Measurements from ENCODE around the gene CCDC187.

The CCDC187 gene

GRCh38 chr9:136225366-136225747 is 78.5 kb downstream of the CCDC187 start:
- no peak for DNase-seq (ENCODE audit: low spot score)

GRCh38 chr9:136223871-136224640 is 79.8 kb downstream of the CCDC187 start:
- DNase-seq (ENCODE audit: low spot score), result no peak

- no peak for DNase-seq (ENCODE audit: low spot score)
Observed at GRCh38 chr9:136222906-136223285, 81.0 kb downstream of the CCDC187 start.

DNA sequence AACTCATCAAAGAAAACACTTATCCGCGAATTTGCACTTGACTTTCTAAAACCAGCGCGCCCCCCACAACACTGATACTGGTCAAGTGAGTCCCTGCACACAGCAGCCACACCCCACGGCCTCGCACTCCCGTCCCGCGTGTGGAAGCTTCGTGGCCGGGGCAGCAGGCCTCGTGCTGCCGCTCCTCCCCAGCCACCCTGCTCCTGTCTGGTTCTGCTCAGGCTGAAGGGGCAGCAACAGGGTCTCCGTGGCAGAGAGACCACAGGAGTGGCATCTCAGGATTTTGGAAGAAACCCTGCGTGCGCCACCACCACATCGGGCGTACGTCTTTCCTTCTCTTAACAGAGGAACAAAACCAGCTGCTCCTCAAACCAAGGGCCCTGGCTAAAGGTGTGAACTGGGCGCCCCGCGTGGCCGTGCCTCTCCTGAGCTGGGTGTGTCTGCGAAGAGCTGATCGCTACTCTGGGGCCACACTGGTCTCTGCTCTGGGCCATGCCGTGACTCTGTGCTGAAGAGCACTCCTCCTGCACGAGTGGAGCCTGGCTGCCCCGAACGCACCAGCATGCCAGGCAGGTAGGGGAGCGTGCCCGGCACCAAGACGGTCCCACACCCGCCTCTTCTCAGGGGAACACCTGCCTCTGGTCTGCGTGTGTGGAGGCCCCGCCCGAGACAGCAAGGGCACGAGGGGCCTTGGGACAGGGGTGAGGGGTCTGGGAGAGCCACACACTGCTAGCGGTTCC is 81.6 kb downstream of the CCDC187 start:
- DNase-seq (ENCODE audit: low spot score), result no peak

GRCh38 chr9:136220017-136220729 is 83.7 kb downstream of the CCDC187 start:
- no peak for DNase-seq (ENCODE audit: low spot score)

- no peak for DNase-seq (ENCODE audit: low spot score)
Observed at GRCh38 chr9:136219276-136219675, 84.6 kb downstream of the CCDC187 start.

DNA sequence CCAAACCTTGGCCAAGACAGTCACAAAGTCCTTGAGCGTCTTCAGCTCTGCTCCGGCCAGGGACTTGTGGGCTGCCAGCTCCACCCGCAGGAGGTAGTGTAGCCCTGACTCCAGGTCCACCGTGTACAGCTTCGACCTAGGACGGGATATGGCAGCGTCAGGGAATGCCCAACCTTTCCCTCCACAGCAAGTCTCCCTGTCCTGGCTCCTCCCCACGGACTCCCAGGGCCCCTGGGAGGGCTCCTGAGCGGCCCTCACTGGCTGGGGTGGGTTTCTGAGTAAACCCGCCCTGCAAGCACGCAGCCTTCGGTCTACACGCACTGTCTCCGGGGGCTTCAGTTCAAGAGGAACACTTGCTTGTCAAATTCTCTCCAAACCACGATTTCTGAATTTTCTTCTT is 85.2 kb downstream of the CCDC187 start:
- DNase-seq (ENCODE audit: low spot score), result no peak

GRCh38 chr9:136218271-136218670 is 85.6 kb downstream of the CCDC187 start:
- DNase-seq (ENCODE audit: low spot score), result no peak

GRCh38 chr9:136216541-136217244 is 87.2 kb downstream of the CCDC187 start:
- no peak for DNase-seq (ENCODE audit: low spot score)

DNA sequence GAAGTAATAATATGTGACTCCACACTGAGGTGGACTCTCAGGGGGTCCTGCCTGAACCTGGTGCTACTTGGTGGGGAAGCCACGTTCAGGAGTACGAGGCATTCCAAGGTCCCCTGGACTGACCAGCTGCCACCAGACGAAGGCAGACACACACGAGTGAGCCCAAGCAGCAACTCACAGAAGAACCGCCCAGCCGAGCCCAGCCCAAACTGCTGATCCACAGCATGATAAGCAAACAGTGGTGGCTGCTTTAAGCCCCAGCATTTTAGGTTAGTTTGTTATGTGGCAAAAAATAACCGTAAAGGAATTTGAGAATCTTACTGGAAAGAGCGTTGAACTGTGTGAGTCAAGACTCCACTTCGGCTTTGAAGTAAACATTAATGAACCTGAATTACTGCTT is 90.2 kb downstream of the CCDC187 start:
- no peak for DNase-seq (ENCODE audit: low spot score)

GRCh38 chr9:136212345-136212950 is 91.4 kb downstream of the CCDC187 start:
- no peak for DNase-seq (ENCODE audit: low spot score)

DNA sequence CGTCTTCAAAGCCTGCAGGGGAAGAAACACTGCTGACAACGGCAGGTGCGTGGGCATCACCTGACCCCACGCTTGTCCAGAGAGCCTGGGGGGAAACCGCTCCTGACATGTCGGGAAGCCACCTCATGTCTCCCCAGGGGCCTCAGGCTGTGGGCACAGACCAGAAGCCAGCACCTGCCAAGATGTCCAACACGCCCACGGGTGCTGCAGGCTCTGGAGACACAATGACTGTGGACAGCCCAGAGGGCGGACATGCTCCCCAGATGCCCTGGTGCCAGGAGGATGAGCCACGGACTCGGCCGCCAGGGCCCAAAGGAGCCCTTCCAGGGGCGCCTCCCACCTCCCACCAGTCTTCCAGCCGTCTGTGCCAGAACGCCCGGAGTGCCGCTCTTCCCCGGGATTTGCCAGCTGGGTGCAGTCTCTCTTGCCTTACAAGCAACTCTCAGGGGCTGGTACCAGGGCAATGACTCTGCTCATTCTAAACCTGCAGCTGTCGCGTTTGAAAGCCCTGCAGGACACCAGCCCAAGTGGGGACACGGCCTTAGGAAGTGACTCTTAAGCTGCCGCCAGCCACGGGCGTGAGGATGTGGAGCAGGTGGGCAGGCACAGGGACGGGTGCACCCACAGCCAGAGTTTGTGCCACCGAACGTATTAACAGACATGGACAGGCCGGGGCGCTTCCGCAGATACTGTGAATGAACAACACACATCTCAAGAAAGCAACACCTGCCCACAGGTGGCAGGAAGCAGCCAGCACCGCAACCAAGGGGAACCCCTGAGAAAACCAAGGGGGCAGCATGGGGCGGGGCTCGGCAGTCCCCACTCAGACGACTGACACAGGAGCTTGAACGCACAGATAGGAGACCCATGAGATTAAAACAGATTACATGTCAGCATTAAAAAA is 92.2 kb downstream of the CCDC187 start:
- DNase-seq (ENCODE audit: low spot score), result no peak

DNA sequence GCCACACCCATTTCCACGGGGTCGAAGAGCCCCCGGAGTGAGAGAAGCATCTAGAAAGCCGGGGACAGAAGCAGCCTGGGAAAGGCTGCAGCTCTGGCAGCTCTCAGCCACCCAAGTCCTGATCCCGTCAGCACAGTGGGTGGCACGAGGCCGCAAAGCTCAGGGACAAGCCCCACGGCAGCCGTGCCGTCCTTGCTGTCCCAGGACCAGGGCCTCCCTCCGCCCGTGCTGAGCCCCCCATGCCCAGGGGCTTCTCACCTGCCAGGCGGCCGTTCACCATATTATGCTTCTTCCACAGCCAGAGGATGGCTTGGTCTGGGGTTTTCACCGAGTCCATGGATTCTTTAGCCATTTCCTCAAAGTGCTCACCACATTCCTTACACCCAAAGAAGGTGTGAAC is 92.9 kb downstream of the CCDC187 start:
- no peak for DNase-seq (ENCODE audit: low spot score)

- no peak for DNase-seq (ENCODE audit: low spot score)
Observed at GRCh38 chr9:136210276-136210675, 93.6 kb downstream of the CCDC187 start.

DNA sequence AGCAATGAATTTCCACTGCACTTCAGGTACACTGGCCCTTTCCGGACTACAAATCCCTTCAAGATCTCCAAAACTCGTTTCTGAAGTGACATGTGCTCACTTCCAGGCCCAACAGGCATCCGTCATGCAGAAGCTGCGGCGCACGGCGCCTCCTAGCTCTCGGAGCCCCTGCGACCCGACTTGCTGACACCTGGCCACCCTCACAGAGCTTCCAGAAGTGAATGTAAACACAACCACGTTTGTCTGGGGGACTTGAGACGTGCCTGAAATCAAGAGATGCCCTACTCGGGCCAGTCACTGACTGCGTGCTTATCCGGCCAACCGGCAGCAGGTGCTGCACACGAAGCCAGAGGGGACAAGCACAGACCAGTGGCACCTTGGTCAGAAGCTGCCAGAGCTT is 94.1 kb downstream of the CCDC187 start:
- no peak for DNase-seq (ENCODE audit: low spot score)

DNA sequence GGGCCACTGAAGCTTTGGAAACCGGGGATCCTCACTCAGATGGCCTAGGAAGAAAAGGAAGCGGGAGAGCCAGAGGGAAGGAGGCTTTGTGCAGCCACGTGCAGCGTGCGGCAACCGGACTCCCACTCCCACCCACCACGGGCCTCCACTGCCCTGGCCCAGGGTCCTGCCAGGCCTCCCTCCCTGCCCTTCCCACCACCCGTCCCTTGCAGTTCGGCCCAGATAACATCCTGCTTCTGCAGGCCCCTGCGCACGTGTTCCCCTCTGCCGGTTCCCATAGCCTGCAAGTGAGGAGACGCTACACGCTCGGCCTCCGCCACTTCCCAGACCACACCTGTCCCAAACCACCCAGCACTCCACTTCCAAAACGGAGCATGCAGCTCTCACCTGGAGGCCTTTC is 94.7 kb downstream of the CCDC187 start:
- no peak for DNase-seq (ENCODE audit: low spot score)

DNA sequence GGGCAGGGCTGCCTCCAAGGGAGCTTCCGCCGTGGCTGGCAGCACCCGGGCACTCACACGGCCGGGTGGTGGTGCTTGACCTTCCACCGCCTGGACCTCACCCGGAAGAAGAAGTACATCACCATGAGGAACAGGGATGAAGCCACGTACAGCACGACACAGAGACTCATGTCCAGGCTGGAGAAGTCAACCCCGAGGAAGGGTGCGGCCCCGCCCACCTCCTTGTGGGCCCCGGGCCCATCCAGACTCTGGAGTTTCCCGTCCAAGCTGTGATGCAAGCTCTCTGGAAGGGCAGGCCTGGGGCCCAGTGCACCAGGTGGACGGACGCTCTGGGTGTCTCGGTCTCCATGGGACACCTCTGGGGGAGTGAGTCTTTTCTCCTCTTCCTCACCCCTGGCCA is 95.2 kb downstream of the CCDC187 start:
- DNase-seq (ENCODE audit: low spot score), result no peak

DNA sequence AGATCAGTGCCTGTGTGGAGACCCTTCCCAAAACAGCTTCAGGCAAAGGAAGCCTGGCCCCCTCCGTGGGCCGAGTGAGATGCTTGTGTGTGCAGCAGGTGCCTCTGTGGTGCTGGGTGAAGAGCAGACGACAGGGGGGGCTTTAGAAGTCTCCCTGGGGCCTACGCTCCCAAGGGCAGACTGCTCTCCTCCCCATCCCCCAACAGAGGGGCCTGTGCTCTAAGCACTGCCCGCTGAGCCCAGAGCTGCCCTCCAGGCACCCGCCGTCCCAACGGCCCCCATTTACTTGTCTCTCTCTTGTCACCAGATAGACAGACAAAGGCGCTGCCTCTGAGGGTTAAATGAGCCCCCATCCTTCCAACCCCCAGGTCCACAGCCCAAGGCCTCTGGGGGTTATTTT is 96.3 kb downstream of the CCDC187 start:
- no peak for DNase-seq (ENCODE audit: low spot score)

DNA sequence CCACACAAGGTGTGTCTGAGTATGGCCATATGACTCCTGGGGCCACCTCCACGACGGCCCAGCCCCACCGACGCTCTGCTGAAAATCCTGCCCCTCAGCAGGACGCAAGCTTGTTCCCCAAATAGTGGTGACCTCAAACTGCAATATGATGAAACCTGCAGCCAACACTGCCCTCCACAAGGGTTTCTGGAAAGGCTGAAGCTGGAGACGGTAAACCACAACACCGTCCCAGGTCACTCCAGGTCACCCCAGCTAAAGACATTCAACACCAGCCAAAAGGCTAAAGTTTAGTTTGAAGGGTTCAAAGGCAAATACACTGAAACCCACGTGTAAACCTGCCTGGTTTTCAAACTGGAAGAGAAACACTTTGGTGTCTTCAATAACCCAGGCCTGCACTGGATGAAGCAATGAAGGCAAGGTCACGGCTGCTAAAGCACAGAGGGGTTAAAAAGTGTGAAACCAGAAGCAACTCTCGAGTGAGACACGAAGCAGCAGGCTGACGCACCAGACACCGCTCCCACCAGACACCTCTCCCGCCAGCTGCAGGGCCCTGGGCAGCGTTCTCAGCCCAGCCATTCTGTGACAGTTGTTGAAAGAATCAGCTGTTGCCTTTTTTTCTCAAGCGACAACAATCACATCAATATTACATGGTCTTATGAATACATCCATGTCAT is 97.2 kb downstream of the CCDC187 start:
- no peak for DNase-seq (ENCODE audit: low spot score)

GRCh38 chr9:136205707-136205992 is 98.2 kb downstream of the CCDC187 start:
- DNase-seq (ENCODE audit: low spot score), result no peak

Measured in AG08395 (cell line).